K562 (cell line): Measurements from ENCODE around the gene DTX1. TPM values are rescaled to one million over a fixed set of nuclear protein-coding genes. Genes with fewer than 3 reads are reported as not detected.

ENCODE experiments used
- ATAC-seq: fragments of 200-7000 bp; cut with Tn5 transposase; 3 replicates; pipeline ENCODE4 v1.9.1; 2020; ENCODE audit warnings: moderate library complexity
- BruUV-seq: library from RNA; stranded (reverse); fragments of 400-500 nt; replicated peaks from 2 replicates; lab custom pipeline; 2021; lab: Mats Ljungman, UMichigan
- CTCF ChIA-PET: fragments of 300-600 bp; formaldehyde crosslinking; extraction: SDS; loops from one replicate; lab custom pipeline; 2021; ENCODE audit warnings: low intra/inter-chr PET ratio; lab: Yijun Ruan, JAX
- POLR2A ChIA-PET: fragments of 300-600, 350-650 bp; sonication (Branson Sonifier 250); formaldehyde crosslinking; extraction: SDS; loops from one replicate; lab custom pipeline; 2021; ENCODE audit warnings: antibody characterized with exemption, inconsistent platforms; lab: Yijun Ruan, JAX
- DNase-seq, 4 experiments: peaks; one replicate each; pipeline versions ENCODE4 v3.0.0 to v3.0.0-alpha.2; 2011 to 2018; ENCODE audit warnings: low spot score in 3 of 4, mixed read lengths in 3 of 4; ENCODE audit errors: extremely low read depth in 1 of 4
- FAIRE-seq: peaks from 2 replicates; lab custom pipeline; 2011; peaks lifted over from hg19 to GRCh38; lab: Jason Lieb, UNC
- H2AFZ ChIP-seq: 2 replicates; pipeline ENCODE4 v1.6.0; 2011; ENCODE audit warnings: low read depth, low read length, control low read depth, inconsistent platforms
- H3K27ac ChIP-seq: fragments of 200-600 bp; 3 replicates; pipeline ENCODE4 v1.8.0; 2011; ENCODE audit warnings: low read depth, mild to moderate bottlenecking, control low read depth, inconsistent platforms, low read length, moderate library complexity, mixed read lengths; ENCODE audit errors: extremely low read depth
- H3K27me3 ChIP-seq, 2 experiments: fragments of 300-600 bp in 1 of 2; 2 replicates in 1 of 2; 3 replicates in 1 of 2; pipeline versions ENCODE4 v1.6.0 to v1.8.0; 2011; ENCODE audit warnings: inconsistent platforms in 2 of 2, low read length in 2 of 2, mild to moderate bottlenecking in 1 of 2, mixed read lengths in 1 of 2, moderate library complexity in 1 of 2; ENCODE audit not compliant: control insufficient read depth in 2 of 2, insufficient read depth in 2 of 2
- H3K36me3 ChIP-seq: fragments of 300-600 bp; 3 replicates; pipeline ENCODE4 v1.8.0; 2011; ENCODE audit warnings: mild to moderate bottlenecking, low read length, inconsistent platforms; ENCODE audit not compliant: control insufficient read depth, insufficient read depth
- H3K4me1 ChIP-seq, 2 experiments: fragments of 200-600 bp in 1 of 2; replicated peaks in 1 of 2; 2 replicates in 1 of 2; 3 replicates in 1 of 2; pipeline versions ENCODE4 v1.5.1 to v1.8.0; 2011; ENCODE audit warnings: inconsistent platforms in 2 of 2, low read length in 2 of 2, mild to moderate bottlenecking in 1 of 2, mixed read lengths in 1 of 2, moderate library complexity in 1 of 2; ENCODE audit not compliant: control insufficient read depth in 2 of 2, insufficient read depth in 2 of 2
- H3K4me2 ChIP-seq: 2 replicates; pipeline ENCODE4 v1.6.1; 2011; ENCODE audit warnings: low read length, control low read depth, inconsistent platforms, mixed read lengths; ENCODE audit not compliant: insufficient read depth
- H3K4me3 ChIP-seq: fragments of 200-600 bp; sonication (generic), shearing (Covaris generic); 2 replicates; pipeline ENCODE4 v1.5.1; 2016; ENCODE audit warnings: control low read depth, inconsistent platforms
- H3K79me2 ChIP-seq: fragments of 200-600 bp; 3 replicates; pipeline ENCODE4 v1.8.0; 2011; ENCODE audit warnings: low read length, inconsistent platforms; ENCODE audit not compliant: control insufficient read depth, insufficient read depth
- H3K9ac ChIP-seq, 2 experiments: 2 replicates each; pipeline versions ENCODE4 v1.6.0 to v1.6.1; 2011; ENCODE audit warnings: low read depth in 2 of 2, low read length in 2 of 2, control low read depth in 1 of 2, inconsistent platforms in 1 of 2, mild to moderate bottlenecking in 1 of 2, mixed read lengths in 1 of 2; ENCODE audit not compliant: insufficient read depth in 1 of 2
- H3K9me1 ChIP-seq: one replicate; pipeline ENCODE4 v1.6.0; 2011; ENCODE audit warnings: inconsistent platforms, mild to moderate bottlenecking, low read length, moderate library complexity; ENCODE audit not compliant: control insufficient read depth, insufficient read depth
- H3K9me3 ChIP-seq: replicated peaks from 2 replicates; pipeline ENCODE4 v1.5.1; 2011; ENCODE audit warnings: low read depth, low read length, inconsistent platforms; ENCODE audit not compliant: control insufficient read depth, insufficient read depth
- H4K20me1 ChIP-seq: replicated peaks from 2 replicates; pipeline ENCODE4 v1.6.1; 2011; ENCODE audit warnings: low read length, inconsistent platforms, mixed read lengths; ENCODE audit not compliant: control insufficient read depth, insufficient read depth
- ATF3 ChIP-seq, 2 experiments: fragments of 450-650 bp in 1 of 2; sonication (generic) in 1 of 2; formaldehyde crosslinking in 1 of 2; IDR thresholded peaks in 1 of 2; conservative IDR thresholded peaks in 1 of 2; 2 replicates each; pipeline versions ENCODE4 v1.6.1 to v1.8.1; 2016 to 2023; ENCODE audit warnings: mild to moderate bottlenecking in 2 of 2, moderate library complexity in 2 of 2, inconsistent platforms in 1 of 2, missing genetic modification reagents in 1 of 2
- CEBPG ChIP-seq, 3 experiments: fragments of 200-800 bp in 1 of 3; sonication (Bioruptor generic) in 1 of 3; sonication (generic) in 1 of 3; formaldehyde crosslinking in 1 of 3; IDR thresholded peaks in 2 of 3; conservative IDR thresholded peaks in 1 of 3; 2 replicates each; pipeline versions ENCODE4 v1.6.1 to v1.8.0; 2016 to 2022; ENCODE audit warnings: missing compliant biosample characterization in 2 of 3, missing genetic modification characterization in 2 of 3, mild to moderate bottlenecking in 1 of 3, missing genetic modification reagents in 1 of 3
- E2F3 ChIP-seq: fragments of 250-450 bp; sonication (Bioruptor Pico); IDR thresholded peaks from 2 replicates; pipeline ENCODE4 v1.4.0; 2020; ENCODE audit warnings: mild to moderate bottlenecking
- EP400 ChIP-seq: fragments of 450-650 bp; IDR thresholded peaks from 2 replicates; pipeline ENCODE4 v1.6.1; 2017; ENCODE audit warnings: antibody characterized with exemption, mild to moderate bottlenecking, moderate library complexity
- ESRRA ChIP-seq: fragments of 450-650 bp; IDR thresholded peaks from 2 replicates; pipeline ENCODE4 v1.6.1; 2014; ENCODE audit warnings: low read depth, mild to moderate bottlenecking, moderate library complexity, borderline replicate concordance
- HOMEZ ChIP-seq: fragments of 250-450 bp; sonication (Bioruptor Pico); IDR thresholded peaks from 2 replicates; pipeline ENCODE4 v1.4.0; 2020; ENCODE audit warnings: mild to moderate bottlenecking, moderate library complexity
- MEIS2 ChIP-seq: fragments of 450-650 bp; IDR thresholded peaks from 2 replicates; pipeline ENCODE4 v1.6.1; 2014; ENCODE audit warnings: mild to moderate bottlenecking; ENCODE audit not compliant: partially characterized antibody
- ZNF253 ChIP-seq: fragments of 250-450 bp; sonication (Bioruptor Pico); conservative IDR thresholded peaks from 2 replicates; pipeline ENCODE4 v1.6.1; 2021; ENCODE audit warnings: mild to moderate bottlenecking
- ZNF511 ChIP-seq: sonication (generic); formaldehyde crosslinking; IDR thresholded peaks from 2 replicates; pipeline ENCODE4 v1.8.0; 2022; ENCODE audit warnings: mild to moderate bottlenecking, missing genetic modification reagents
- ZNF764 ChIP-seq: fragments of 250-450 bp; sonication (Bioruptor Pico); IDR thresholded peaks from 2 replicates; pipeline ENCODE4 v1.4.0; 2020; ENCODE audit warnings: low read depth, mild to moderate bottlenecking, moderate library complexity
- WGBS: fragments of 100-300 bp; shearing (Covaris generic); methylation state at CpG from one replicate; pipeline ENCODE4 v1.1.6; 2016; ENCODE audit warnings: low coverage, mixed read lengths; ENCODE audit not compliant: insufficient coverage; ENCODE audit errors: missing lambda C conversion rate; 5-methylcytosine and 5-hydroxymethylcytosine counted together
- in situ Hi-C: fragments of 300-500 bp; cut with MboI; formaldehyde crosslinking; loops from 4 replicates; pipeline ENCODE4 v1.15.0; 2018; ENCODE audit warnings: inconsistent platforms, mixed read lengths
- intact Hi-C: fragments of 100-400 bp; cut with micrococcal nuclease; formaldehyde crosslinking; loops from 2 replicates; pipeline ENCODE4 v1.14.2; 2022
- polyA plus RNA-seq, 8 experiments: library from polyadenylated mRNA; depleted of rRNA in 4 of 8; stranded (reverse) in 5 of 8; unstranded in 3 of 8; fragments of >200 nt; fragmentation: Nextera tagmentation in 2 of 8; fragmentation: Illumina TruSeq in 1 of 8; extraction: Ambion mirVana in 2 of 8; extraction: Trizol in 1 of 8; gene quantifications; 2 replicates each; pipeline versions ENCODE4 v1.2.1 to v1.2.3, GENCODE V29; 2011 to 2014; ENCODE audit warnings: inconsistent platforms in 1 of 8, missing spikeins in 1 of 8
- total RNA-seq, 7 experiments: library from RNA; depleted of rRNA in 6 of 7; stranded (reverse); fragments of >200 nt in 6 of 7; fragmentation: Illumina TruSeq in 2 of 7; extraction: Trizol in 2 of 7; gene quantifications; 2 replicates each; pipeline versions ENCODE4 v1.2.1 to v1.2.3, GENCODE V29; 2011 to 2021; ENCODE audit warnings: low replicate concordance in 1 of 7

DTX1 gene
- total and polyA plus RNA-seq, 9 of the 15 experiments (the other 6 are each of a cell fraction or from before 2014, with no cell fraction given) = not detected

- no peak for TF ChIP-seq HOMEZ (CRISPR knock-in tag)
- no peak for TF ChIP-seq ZNF511 (CRISPR knock-in tag)
- no peak for TF ChIP-seq EP400
- TF ChIP-seq ZNF253 = no peak
- TF ChIP-seq MEIS2 = no peak
Observed at GRCh38 chr12:113112043-113112899, 55.7 kb downstream of the DTX1 start (continued).

GRCh38 chr12:113113397-113113796, 56.9 kb downstream of the DTX1 start:
- Histone ChIP-seq H3K9me1 (peaks cover 2% of the 10 kb centered on the region), H3K9me3 (no peaks in the 10 kb centered on the region), H3K79me2 (no peaks in the 10 kb centered on the region), H2AFZ (no peak overlapping the region), H3K4me1 (peaks cover 0 to 21% of the 10 kb centered on the region in 2 experiments; a peak in 1 of 5 replicates), H3K4me2 (no peak overlapping the region), H3K27me3 (peaks cover 31 to 60% of the 10 kb centered on the region in 2 experiments; a peak in 4 of 5 replicates), H4K20me1 (peaks cover 13% of the 10 kb centered on the region; the same call in 1 of the 2 replicates), H3K36me3 (no peaks in the 10 kb centered on the region), H3K4me3 (no peak overlapping the region), H3K27ac (no peak overlapping the region), H3K9ac (no peak overlapping the region)
- FAIRE-seq (no peak), DNase-seq (no peak), ATAC-seq (no peak)
- CTCF ChIA-PET = interaction anchor here (0.5 kb wide), 1 partner anchor 458 kb away, joined by 3 read pairs; no protein-coding TSS in a partner anchor
- no TSS peak for BruUV-seq
- in situ Hi-C loops = no loop called here
- 0% methylated on average over 2 of the region's 2 CpGs for WGBS
- POLR2A ChIA-PET = interaction anchor here (0.6 kb wide), 1 partner anchor 151 kb away, joined by 3 read pairs; no protein-coding TSS in a partner anchor
- TF ChIP-seq CEBPG (CRISPR knock-in tag; IDR thresholded peaks at IDR 0.05) (no peak), CEBPG (tag; conservative IDR thresholded peaks at IDR 0.05 in 1 of 2, IDR thresholded peaks at IDR 0.05 in 1 of 2) (peak in 1 of 2 experiments; percentile 44; a peak in 2 of 4 replicates), E2F3 (CRISPR knock-in tag) (no peak), ZNF764 (CRISPR knock-in tag) (no peak), ATF3 (IDR thresholded peaks at IDR 0.05) (peak; percentile 62), ATF3 (CRISPR knock-in tag; conservative IDR thresholded peaks at IDR 0.05) (no peak), ESRRA (peak; percentile 32; the same call in 1 of the 2 replicates)
- intact Hi-C loops = no loop called here
